Caco-2 (cell line): ENCODE data around the gene WDR26. TPM values are rescaled to one million over a fixed set of nuclear protein-coding genes. Genes with fewer than 3 reads are reported as not detected.
"Not testable (repeated sequence)": the region's sequence is repeated elsewhere in the genome, so short reads cannot be mapped to it uniquely, and the experiment has no call there.

Experiments used
- BruUV-seq: library from RNA; stranded (reverse); fragments of 400-500 nt; replicated peaks from 2 replicates; lab custom pipeline; 2021; lab: Mats Ljungman, UMichigan
- CTCF ChIA-PET: fragments of 300-600 bp; sonication (Branson Sonifier 250); formaldehyde crosslinking; loops from one replicate; lab custom pipeline; 2022; ENCODE audit warnings: antibody characterized with exemption; lab: Charles Lee
- POLR2A ChIA-PET: fragments of 300-600 bp; sonication (Branson Sonifier 250); formaldehyde crosslinking; loops from one replicate; lab custom pipeline; 2022; ENCODE audit warnings: antibody characterized with exemption; lab: Charles Lee
- DNase-seq, 2 experiments: peaks; one replicate each; pipeline versions ENCODE4 v3.0.0 to v3.0.0-alpha.2; 2020 to 2022
- H3K27me3 ChIP-seq: replicated peaks from 2 replicates; pipeline ENCODE4 v1.6.0; 2011; ENCODE audit warnings: low read length; ENCODE audit not compliant: control insufficient read depth, insufficient read depth
- H3K36me3 ChIP-seq: 2 replicates; pipeline ENCODE4 v1.5.1; 2011; ENCODE audit warnings: low read length; ENCODE audit not compliant: control insufficient read depth, insufficient read depth
- H3K4me1 ChIP-seq: fragments of 250-450 bp; sonication (Bioruptor Pico); 2 replicates; pipeline ENCODE4 v1.5.1; 2020; ENCODE audit warnings: mild to moderate bottlenecking
- H3K4me3 ChIP-seq: 2 replicates; pipeline ENCODE4 v1.5.1; 2011; ENCODE audit warnings: low read depth, mild to moderate bottlenecking, control low read depth, low read length
- H3K9me3 ChIP-seq: fragments of 250-450 bp; sonication (Bioruptor Pico); 2 replicates; pipeline ENCODE4 v1.5.1; 2020; ENCODE audit warnings: mild to moderate bottlenecking, moderate library complexity
- H3K27ac Mint-ChIP-seq: one replicate; pipeline ENCODE4 v1.8.0; 2022; ENCODE audit warnings: mixed read lengths; ENCODE audit not compliant: unreplicated experiment
- H3K27me3 Mint-ChIP-seq: one replicate; pipeline ENCODE4 v1.8.0; 2022; ENCODE audit warnings: mixed read lengths; ENCODE audit not compliant: insufficient read depth, unreplicated experiment
- H3K36me3 Mint-ChIP-seq: one replicate; pipeline ENCODE4 v1.8.0; 2022; ENCODE audit warnings: mild to moderate bottlenecking, mixed read lengths; ENCODE audit not compliant: insufficient read depth, unreplicated experiment
- H3K4me1 Mint-ChIP-seq: one replicate; pipeline ENCODE4 v1.8.0; 2022; ENCODE audit warnings: low read depth, mixed read lengths; ENCODE audit not compliant: unreplicated experiment
- H3K4me3 Mint-ChIP-seq: one replicate; pipeline ENCODE4 v1.8.0; 2022; ENCODE audit warnings: mild to moderate bottlenecking, moderate library complexity, mixed read lengths; ENCODE audit not compliant: unreplicated experiment
- H3K9me3 Mint-ChIP-seq: one replicate; pipeline ENCODE4 v1.8.0; 2022; ENCODE audit warnings: mixed read lengths; ENCODE audit not compliant: unreplicated experiment
- intact Hi-C: fragments of 100-400 bp; cut with micrococcal nuclease; formaldehyde crosslinking; loops from one replicate; pipeline ENCODE4 v1.10.0; 2022; ENCODE audit not compliant: unreplicated experiment
- total RNA-seq: library from RNA; stranded (reverse); gene quantifications from 2 replicates; pipeline ENCODE4 v1.2.3, GENCODE V29; 2022
- TF ChIP-seq, protein P1 (sequence below), 2 experiments: fragments of 200-600 bp in 1 of 2; IDR thresholded peaks; 1 replicate in 1 of 2; 2 replicates in 1 of 2; pipeline versions ENCODE4 v1.5.1 to v1.8.0; 2011 to 2022; ENCODE audit warnings: antibody characterized with exemption in 1 of 2, control low read depth in 1 of 2, inconsistent platforms in 1 of 2, low read depth in 1 of 2, low read length in 1 of 2, mild to moderate bottlenecking in 1 of 2, moderate library complexity in 1 of 2; ENCODE audit not compliant: insufficient read depth in 1 of 2, severe bottlenecking in 1 of 2, unreplicated experiment in 1 of 2

Gene WDR26
- total RNA-seq, 1 experiment from 2014 or later, result 58.6 TPM

DNA sequence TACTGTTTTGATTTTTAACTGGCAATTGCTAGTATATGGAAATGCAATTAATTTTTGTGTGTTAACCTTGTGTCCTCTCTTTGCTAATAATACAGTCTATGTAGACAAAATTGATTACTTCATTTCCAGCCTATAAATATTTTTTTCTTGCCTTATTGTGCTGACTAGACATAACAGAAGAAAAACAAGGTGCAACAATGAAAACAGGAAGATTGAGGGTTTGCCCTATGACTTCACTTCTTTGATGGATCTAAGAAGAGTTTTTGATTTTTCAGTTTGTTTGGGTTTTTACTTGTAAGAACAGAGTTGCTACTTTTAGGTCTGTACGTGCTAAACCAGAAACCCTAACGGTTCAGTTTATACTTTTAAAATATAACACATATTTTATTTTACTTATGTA lies 86.5 kb downstream of the WDR26 start:
- peaks cover 13% of the 10 kb centered on the region; the same call in 1 of the 2 replicates for H3K9me3 ChIP-seq
- BruUV-seq, result no TSS peak
- DNase-seq, result no peak
- H3K4me1 Mint-ChIP-seq, result no peaks in the 10 kb centered on the region
- POLR2A ChIA-PET, result no interaction called here
- no peak overlapping the region for H3K27ac Mint-ChIP-seq
- intact Hi-C loops, result no loop called here
- no peaks in the 10 kb centered on the region for H3K36me3 ChIP-seq
- CTCF ChIA-PET, result no interaction called here
- H3K27me3 ChIP-seq, result no peaks in the 10 kb centered on the region
- peaks cover 16% of the 10 kb centered on the region for H3K9me3 Mint-ChIP-seq
- H3K4me3 Mint-ChIP-seq, result no peak overlapping the region
- H3K36me3 Mint-ChIP-seq, result peaks cover 7% of the 10 kb centered on the region
- TF ChIP-seq, protein P1, sequence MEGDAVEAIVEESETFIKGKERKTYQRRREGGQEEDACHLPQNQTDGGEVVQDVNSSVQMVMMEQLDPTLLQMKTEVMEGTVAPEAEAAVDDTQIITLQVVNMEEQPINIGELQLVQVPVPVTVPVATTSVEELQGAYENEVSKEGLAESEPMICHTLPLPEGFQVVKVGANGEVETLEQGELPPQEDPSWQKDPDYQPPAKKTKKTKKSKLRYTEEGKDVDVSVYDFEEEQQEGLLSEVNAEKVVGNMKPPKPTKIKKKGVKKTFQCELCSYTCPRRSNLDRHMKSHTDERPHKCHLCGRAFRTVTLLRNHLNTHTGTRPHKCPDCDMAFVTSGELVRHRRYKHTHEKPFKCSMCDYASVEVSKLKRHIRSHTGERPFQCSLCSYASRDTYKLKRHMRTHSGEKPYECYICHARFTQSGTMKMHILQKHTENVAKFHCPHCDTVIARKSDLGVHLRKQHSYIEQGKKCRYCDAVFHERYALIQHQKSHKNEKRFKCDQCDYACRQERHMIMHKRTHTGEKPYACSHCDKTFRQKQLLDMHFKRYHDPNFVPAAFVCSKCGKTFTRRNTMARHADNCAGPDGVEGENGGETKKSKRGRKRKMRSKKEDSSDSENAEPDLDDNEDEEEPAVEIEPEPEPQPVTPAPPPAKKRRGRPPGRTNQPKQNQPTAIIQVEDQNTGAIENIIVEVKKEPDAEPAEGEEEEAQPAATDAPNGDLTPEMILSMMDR (IDR thresholded peaks at IDR 0.05; ENCODE audit: insufficient read depth in 1 of 2, low read depth in 1 of 2, low read length in 1 of 2, severe bottlenecking in 1 of 2, unreplicated experiment in 1 of 2), result no peak
- H3K4me1 ChIP-seq, result no peaks in the 10 kb centered on the region
- no peak overlapping the region for H3K4me3 ChIP-seq
- H3K27me3 Mint-ChIP-seq, result no peaks in the 10 kb centered on the region

DNA sequence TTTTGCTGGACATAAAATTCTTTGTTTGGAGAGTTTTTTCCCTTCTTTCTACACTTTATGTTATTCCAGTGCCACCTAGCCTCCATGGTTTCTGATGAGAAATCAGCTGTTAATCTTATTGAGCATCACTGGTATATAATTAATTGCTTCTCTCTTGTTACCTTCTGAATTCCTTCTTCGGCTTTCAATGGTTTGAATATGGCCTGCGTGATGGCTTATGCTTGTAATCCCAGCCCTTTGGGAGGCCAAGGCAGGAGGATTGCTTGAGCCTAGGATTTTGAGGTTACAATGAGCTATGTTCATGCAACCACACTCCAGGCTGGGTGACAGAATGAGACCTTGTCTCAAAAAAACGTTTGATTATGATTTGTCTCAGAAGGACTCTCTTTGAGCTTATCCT lies 90.9 kb downstream of the WDR26 start:
- POLR2A ChIA-PET, result interaction anchor here (0.6 to 1.3 kb wide), 2 partner anchors 14 to 1580 kb away, joined by 3 to 6 read pairs; partner anchors contain the start of genes NVL and PYCR2
- Mint-ChIP-seq H3K36me3 (peaks cover 7% of the 10 kb centered on the region), H3K9me3 (peaks cover 13% of the 10 kb centered on the region), H3K27ac (no peak overlapping the region), H3K27me3 (no peaks in the 10 kb centered on the region), H3K4me1 (no peaks in the 10 kb centered on the region), H3K4me3 (no peak overlapping the region)
- BruUV-seq, result no TSS peak
- intact Hi-C loops, result no loop called here
- no peak for DNase-seq
- TF ChIP-seq, protein P1 (IDR thresholded peaks at IDR 0.05; ENCODE audit: insufficient read depth in 1 of 2, low read depth in 1 of 2, low read length in 1 of 2, severe bottlenecking in 1 of 2, unreplicated experiment in 1 of 2), result no peak
- Histone ChIP-seq H3K27me3 (no peaks in the 10 kb centered on the region), H3K9me3 (peaks cover 17% of the 10 kb centered on the region), H3K4me3 (no peak overlapping the region), H3K36me3 (peaks cover 1% of the 10 kb centered on the region; the same call in 1 of the 2 replicates), H3K4me1 (peaks cover 19% of the 10 kb centered on the region)
- CTCF ChIA-PET, result no interaction called here

DNA sequence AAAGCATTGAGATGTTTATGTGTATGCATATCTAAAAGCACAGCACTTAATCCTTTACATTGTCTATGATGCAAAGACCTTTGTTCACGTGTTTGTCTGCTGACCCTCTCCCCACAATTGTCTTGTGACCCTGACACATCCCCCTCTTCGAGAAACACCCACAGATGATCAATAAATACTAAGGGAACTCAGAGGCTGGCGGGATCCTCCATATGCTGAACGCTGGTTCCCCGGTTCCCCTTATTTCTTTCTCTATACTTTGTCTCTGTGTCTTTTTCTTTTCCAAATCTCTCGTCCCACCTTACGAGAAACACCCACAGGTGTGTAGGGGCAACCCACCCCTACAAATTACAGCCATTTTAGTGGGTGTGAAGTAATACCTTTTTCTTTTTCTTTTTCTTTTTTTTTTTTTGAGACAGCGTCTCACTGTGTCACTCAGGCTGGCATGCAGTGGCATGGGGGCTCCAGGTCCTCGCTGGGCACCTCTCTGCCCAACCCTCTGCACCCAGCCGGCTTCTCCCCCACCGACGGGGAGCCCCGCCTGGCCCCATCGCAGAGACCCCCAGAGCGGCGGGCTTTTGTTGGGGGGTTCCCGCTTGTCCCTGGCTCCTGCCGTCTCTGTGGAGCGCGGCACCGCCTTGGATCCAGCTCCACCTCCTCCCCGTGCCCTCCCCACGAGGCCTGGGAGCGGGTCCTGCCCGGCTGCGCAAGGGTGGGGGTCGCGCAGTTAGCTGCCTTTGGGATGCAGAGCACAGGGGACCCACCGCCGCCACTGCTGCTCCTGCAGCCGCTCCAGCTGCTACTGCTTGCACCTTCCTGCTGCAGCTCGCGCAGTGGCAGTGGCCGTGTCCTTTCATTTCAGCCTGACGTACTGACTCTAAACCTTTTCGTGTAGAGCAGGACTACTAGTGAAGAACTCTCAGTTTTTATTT lies 93.9 kb downstream of the WDR26 start:
- H3K27me3 ChIP-seq, intact Hi-C loops, H3K9me3 Mint-ChIP-seq, POLR2A ChIA-PET, H3K36me3 Mint-ChIP-seq, CTCF ChIA-PET, H3K4me1 Mint-ChIP-seq, H3K27me3 Mint-ChIP-seq, H3K36me3 ChIP-seq: not testable (repeated sequence)
- DNase-seq, result peak in 1 of 2 experiments; percentile 30
- peak overlapping the region; percentile 69 for H3K4me3 Mint-ChIP-seq
- Histone ChIP-seq H3K4me3 (peak overlapping the region; percentile 46), H3K4me1 (peaks cover 22% of the 10 kb centered on the region), H3K9me3 (peaks cover 17% of the 10 kb centered on the region)
- peak overlapping the region; percentile 91 for H3K27ac Mint-ChIP-seq
- BruUV-seq, result TSS peak; percentile 88
